Chondrocyte (in vitro differentiated cells): ENCODE results near the gene SUSD6. TPM values are rescaled to one million over a fixed set of nuclear protein-coding genes. Genes with fewer than 3 reads are reported as not detected.

Experiments used
- DNase-seq: peaks from one replicate; pipeline ENCODE4 v3.0.0; 2021; ENCODE audit warnings: mixed read lengths, low spot score
- H3K27ac Mint-ChIP-seq: one replicate; pipeline ENCODE4 v1.8.0; 2021; ENCODE audit warnings: mild to moderate bottlenecking, moderate library complexity, mixed read lengths; ENCODE audit not compliant: unreplicated experiment
- H3K27me3 Mint-ChIP-seq: 2 replicates; pipeline ENCODE4 v1.8.0; 2021; ENCODE audit warnings: low read depth, mixed read lengths
- H3K36me3 Mint-ChIP-seq: 2 replicates; pipeline ENCODE4 v1.8.0; 2021; ENCODE audit warnings: low read depth, mixed read lengths
- H3K4me1 Mint-ChIP-seq: 2 replicates; pipeline ENCODE4 v1.8.0; 2021; ENCODE audit warnings: low read depth, mild to moderate bottlenecking, mixed read lengths
- H3K4me3 Mint-ChIP-seq: one replicate; pipeline ENCODE4 v1.8.0; 2021; ENCODE audit warnings: mild to moderate bottlenecking, moderate library complexity, mixed read lengths; ENCODE audit not compliant: unreplicated experiment
- H3K9me3 Mint-ChIP-seq: 2 replicates; pipeline ENCODE4 v1.8.0; 2021; ENCODE audit warnings: low read depth, mixed read lengths
- total RNA-seq: library from RNA; stranded (reverse); gene quantifications from 3 replicates; pipeline ENCODE4 v1.2.1, GENCODE V29; 2021
- TF ChIP-seq, protein P1 (sequence below): fragments of 200-600 bp; sonication (generic); IDR thresholded peaks from 2 replicates; pipeline ENCODE4 v1.5.0; 2021; ENCODE audit warnings: antibody characterized with exemption, mild to moderate bottlenecking, moderate library complexity

The SUSD6 gene
- total RNA-seq, 1 donor from 2014 or later, result 49.3 TPM

DNA sequence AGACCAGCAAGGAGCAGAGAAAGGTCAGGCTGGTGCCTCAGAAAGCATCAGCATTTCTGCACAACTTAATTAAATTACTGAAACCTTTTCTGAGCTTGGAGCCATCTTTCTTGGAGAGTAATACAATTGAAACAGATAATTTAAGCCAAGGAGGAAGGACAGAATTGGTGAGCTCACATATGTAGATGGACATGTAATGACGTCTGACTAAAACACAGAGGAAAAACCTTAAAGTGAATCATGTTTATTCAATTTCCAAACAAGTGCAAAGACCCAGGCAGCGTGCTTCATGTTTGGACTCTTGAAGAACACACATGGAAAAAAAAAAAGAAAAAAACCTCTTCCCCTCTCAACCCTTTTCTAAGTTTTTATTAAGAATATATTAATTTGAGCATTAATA, 19.0 kb downstream of the SUSD6 start:
- H3K36me3 Mint-ChIP-seq, result no peaks in the 10 kb centered on the region
- no peak overlapping the region for H3K4me3 Mint-ChIP-seq
- H3K9me3 Mint-ChIP-seq, result no peaks in the 10 kb centered on the region
- DNase-seq, result no peak
- H3K4me1 Mint-ChIP-seq, result peaks cover 73% of the 10 kb centered on the region
- no peaks in the 10 kb centered on the region for H3K27me3 Mint-ChIP-seq
- H3K27ac Mint-ChIP-seq, result peak overlapping the region; percentile 39
- TF ChIP-seq, protein P1, sequence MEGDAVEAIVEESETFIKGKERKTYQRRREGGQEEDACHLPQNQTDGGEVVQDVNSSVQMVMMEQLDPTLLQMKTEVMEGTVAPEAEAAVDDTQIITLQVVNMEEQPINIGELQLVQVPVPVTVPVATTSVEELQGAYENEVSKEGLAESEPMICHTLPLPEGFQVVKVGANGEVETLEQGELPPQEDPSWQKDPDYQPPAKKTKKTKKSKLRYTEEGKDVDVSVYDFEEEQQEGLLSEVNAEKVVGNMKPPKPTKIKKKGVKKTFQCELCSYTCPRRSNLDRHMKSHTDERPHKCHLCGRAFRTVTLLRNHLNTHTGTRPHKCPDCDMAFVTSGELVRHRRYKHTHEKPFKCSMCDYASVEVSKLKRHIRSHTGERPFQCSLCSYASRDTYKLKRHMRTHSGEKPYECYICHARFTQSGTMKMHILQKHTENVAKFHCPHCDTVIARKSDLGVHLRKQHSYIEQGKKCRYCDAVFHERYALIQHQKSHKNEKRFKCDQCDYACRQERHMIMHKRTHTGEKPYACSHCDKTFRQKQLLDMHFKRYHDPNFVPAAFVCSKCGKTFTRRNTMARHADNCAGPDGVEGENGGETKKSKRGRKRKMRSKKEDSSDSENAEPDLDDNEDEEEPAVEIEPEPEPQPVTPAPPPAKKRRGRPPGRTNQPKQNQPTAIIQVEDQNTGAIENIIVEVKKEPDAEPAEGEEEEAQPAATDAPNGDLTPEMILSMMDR, result no peak

DNA sequence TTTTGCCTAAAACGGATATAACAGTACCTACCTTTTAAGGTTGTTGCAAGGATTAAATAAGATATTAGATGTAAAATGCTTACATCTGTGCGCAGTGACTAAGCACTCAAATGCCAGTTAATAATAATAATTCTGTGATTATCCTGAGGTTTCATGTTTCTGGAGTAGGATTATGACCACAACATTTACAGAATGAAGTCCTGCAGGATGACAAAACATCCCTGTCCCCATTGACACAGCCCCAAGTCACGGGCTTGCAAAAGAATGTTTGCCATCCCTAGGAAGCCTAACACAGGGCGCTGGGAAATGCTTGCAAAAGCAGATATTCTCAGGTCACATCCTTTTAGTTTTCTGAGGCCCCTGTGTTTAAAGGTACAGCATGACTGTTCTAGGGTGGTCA, 20.1 kb downstream of the SUSD6 start:
- TF ChIP-seq, protein P1, result no peak
- H3K27me3 Mint-ChIP-seq, result no peaks in the 10 kb centered on the region
- no peak overlapping the region for H3K4me3 Mint-ChIP-seq
- peaks cover 74% of the 10 kb centered on the region for H3K4me1 Mint-ChIP-seq
- DNase-seq, result no peak
- H3K27ac Mint-ChIP-seq, result peak overlapping the region; percentile 87
- no peaks in the 10 kb centered on the region for H3K36me3 Mint-ChIP-seq
- H3K9me3 Mint-ChIP-seq, result no peaks in the 10 kb centered on the region

DNA sequence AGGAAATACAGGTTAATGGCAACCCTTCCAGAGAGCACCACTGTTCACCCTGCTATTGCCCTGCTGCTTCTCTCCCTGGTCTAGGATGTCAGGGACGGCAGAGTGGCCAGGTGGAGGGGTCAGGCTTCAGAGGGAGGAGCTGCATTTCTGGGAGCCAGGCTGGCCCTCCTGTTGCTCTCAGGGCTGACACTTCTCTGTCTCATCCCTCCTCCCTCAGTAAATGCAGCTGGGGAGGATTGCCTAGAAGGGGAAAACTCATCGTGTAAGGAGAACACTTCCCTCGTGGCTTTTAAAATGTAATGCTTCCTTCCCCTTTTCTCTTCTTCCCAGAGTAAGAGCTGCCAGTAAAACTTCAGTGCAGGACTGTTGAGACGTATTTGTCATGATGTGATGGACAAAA, 20.8 kb downstream of the SUSD6 start:
- DNase-seq, result no peak
- no peak overlapping the region for H3K4me3 Mint-ChIP-seq
- no peaks in the 10 kb centered on the region for H3K27me3 Mint-ChIP-seq
- no peaks in the 10 kb centered on the region for H3K36me3 Mint-ChIP-seq
- peaks cover 80% of the 10 kb centered on the region for H3K4me1 Mint-ChIP-seq
- TF ChIP-seq, protein P1, result no peak
- H3K27ac Mint-ChIP-seq, result peak overlapping the region; percentile 87
- H3K9me3 Mint-ChIP-seq, result no peaks in the 10 kb centered on the region

GRCh38 chr14:69632593-69633151, 21.3 kb downstream of the SUSD6 start:
- Mint-ChIP-seq H3K27me3 (no peaks in the 10 kb centered on the region), H3K36me3 (no peaks in the 10 kb centered on the region), H3K27ac (peak overlapping the region; percentile 87), H3K9me3 (no peaks in the 10 kb centered on the region), H3K4me1 (peaks cover 86% of the 10 kb centered on the region), H3K4me3 (no peak overlapping the region)
- TF ChIP-seq, protein P1, result no peak
- no peak for DNase-seq

DNA sequence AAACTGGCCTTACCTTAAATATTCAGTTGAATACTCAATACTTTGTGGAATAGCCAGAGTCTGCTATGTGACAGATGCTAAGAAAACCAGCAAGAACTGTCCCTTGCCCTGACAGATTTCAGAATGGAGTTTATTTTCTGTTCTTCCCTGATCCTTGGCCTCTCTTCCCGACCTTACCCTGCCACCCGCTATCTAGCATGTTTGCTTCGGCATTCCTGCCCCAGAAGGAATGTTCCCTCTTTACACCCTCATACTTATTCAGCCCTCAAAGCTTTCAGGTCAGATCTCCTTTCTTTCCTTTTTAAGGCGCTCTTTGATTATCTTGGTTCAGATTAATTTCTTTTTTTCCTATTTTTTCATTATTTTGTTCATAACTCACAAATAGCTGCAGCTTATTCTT, 21.8 kb downstream of the SUSD6 start:
- DNase-seq, result no peak
- H3K9me3 Mint-ChIP-seq, result no peaks in the 10 kb centered on the region
- TF ChIP-seq, protein P1, result no peak
- H3K4me3 Mint-ChIP-seq, result peak overlapping the region; percentile 36
- H3K27ac Mint-ChIP-seq, result peak overlapping the region; percentile 87
- no peaks in the 10 kb centered on the region for H3K27me3 Mint-ChIP-seq
- H3K36me3 Mint-ChIP-seq, result no peaks in the 10 kb centered on the region
- H3K4me1 Mint-ChIP-seq, result peaks cover 91% of the 10 kb centered on the region
